ENCODE data around the gene KAZN. TPM values are rescaled to one million over a fixed set of nuclear protein-coding genes. Genes with fewer than 3 reads are reported as not detected.

KAZN gene
- polyA plus RNA-seq, 1 donor from 2014 or later = 20.6 TPM

DNA sequence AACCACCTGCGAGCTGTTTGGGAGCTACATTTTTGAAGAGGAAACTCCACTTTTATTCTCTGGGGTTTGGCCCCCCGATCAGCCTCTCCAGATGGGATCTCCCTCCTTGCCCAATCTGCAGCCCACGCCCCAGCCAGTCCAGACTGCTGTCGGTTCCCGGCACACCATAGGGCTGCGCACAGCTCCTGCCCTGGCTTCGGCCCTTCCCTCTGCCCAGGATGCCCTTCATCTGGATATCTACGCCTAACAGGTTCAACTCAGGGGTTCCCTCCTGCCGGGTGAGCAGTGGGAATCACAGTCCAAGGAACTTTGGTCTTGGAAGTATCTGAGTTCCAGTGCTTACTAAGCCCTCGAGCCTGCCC is 135.3 kb downstream of the KAZN start:
- peaks cover 3% of the 10 kb centered on the region for H3K79me2 ChIP-seq (replicated peaks; ENCODE audit: insufficient read depth, low read length)
- no peak for TF ChIP-seq MXI1 (conservative IDR thresholded peaks at IDR 0.05; ENCODE audit: poor library complexity, severe bottlenecking)
- H3K9me2 ChIP-seq (ENCODE audit: insufficient read depth, low read length) = no peaks in the 10 kb centered on the region
- H3K4me3 ChIP-seq (ENCODE audit: low read length) = no peak overlapping the region
- H3K4me2 ChIP-seq (ENCODE audit: low read length) = no peak overlapping the region
- no peaks in the 10 kb centered on the region for H4K20me1 ChIP-seq (ENCODE audit: insufficient read depth)
- H3K36me3 ChIP-seq (ENCODE audit: insufficient read depth, low read length) = no peaks in the 10 kb centered on the region
- no peaks in the 10 kb centered on the region for H3F3A ChIP-seq (ENCODE audit: insufficient read depth, low read length, poor library complexity, severe bottlenecking)
- no peaks in the 10 kb centered on the region for H3K27me3 ChIP-seq (ENCODE audit: insufficient read depth, low read depth, low read length)
- H3K27ac ChIP-seq (ENCODE audit: low read length) = no peak overlapping the region
- H2AFZ ChIP-seq (ENCODE audit: low read depth, low read length) = no peak overlapping the region
- H3K9me3 ChIP-seq (ENCODE audit: low read length) = no peaks in the 10 kb centered on the region
- no peak overlapping the region for H3K9ac ChIP-seq (ENCODE audit: low read length)

DNA sequence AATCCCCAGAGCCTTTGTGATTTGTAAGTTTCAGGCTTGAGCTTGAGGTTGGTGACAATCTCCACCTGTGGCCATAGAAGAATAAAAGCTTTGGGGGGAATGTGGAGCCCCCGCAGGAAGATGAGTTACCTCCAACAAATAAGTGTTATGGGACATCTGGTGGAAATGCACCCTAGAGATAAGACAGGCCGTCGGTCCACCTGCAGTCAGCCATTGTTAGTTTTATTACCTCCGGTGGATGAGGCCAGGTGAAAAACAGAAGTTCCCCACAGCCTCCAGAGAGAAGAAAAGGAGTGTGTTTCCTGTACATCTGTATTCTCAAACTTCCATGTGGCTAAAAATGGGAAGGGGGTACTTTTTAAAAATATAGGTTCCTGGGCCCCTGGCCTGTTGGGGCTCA is 137.4 kb downstream of the KAZN start:
- Histone ChIP-seq H4K20me1 (ENCODE audit: insufficient read depth) (no peaks in the 10 kb centered on the region), H3K9ac (ENCODE audit: low read length) (no peak overlapping the region), H3K36me3 (ENCODE audit: insufficient read depth, low read length) (no peaks in the 10 kb centered on the region), H2AFZ (ENCODE audit: low read depth, low read length) (no peak overlapping the region), H3K4me3 (ENCODE audit: low read length) (no peak overlapping the region), H3K27me3 (ENCODE audit: insufficient read depth, low read depth, low read length) (no peaks in the 10 kb centered on the region), H3K79me2 (replicated peaks; ENCODE audit: insufficient read depth, low read length) (peaks cover 3% of the 10 kb centered on the region), H3K4me2 (ENCODE audit: low read length) (no peak overlapping the region), H3K9me3 (ENCODE audit: low read length) (no peaks in the 10 kb centered on the region), H3K9me2 (ENCODE audit: insufficient read depth, low read length) (no peaks in the 10 kb centered on the region), H3K27ac (ENCODE audit: low read length) (no peak overlapping the region), H3F3A (ENCODE audit: insufficient read depth, low read length, poor library complexity, severe bottlenecking) (no peaks in the 10 kb centered on the region)
- TF ChIP-seq, protein P1, sequence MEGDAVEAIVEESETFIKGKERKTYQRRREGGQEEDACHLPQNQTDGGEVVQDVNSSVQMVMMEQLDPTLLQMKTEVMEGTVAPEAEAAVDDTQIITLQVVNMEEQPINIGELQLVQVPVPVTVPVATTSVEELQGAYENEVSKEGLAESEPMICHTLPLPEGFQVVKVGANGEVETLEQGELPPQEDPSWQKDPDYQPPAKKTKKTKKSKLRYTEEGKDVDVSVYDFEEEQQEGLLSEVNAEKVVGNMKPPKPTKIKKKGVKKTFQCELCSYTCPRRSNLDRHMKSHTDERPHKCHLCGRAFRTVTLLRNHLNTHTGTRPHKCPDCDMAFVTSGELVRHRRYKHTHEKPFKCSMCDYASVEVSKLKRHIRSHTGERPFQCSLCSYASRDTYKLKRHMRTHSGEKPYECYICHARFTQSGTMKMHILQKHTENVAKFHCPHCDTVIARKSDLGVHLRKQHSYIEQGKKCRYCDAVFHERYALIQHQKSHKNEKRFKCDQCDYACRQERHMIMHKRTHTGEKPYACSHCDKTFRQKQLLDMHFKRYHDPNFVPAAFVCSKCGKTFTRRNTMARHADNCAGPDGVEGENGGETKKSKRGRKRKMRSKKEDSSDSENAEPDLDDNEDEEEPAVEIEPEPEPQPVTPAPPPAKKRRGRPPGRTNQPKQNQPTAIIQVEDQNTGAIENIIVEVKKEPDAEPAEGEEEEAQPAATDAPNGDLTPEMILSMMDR (IDR thresholded peaks at IDR 0.05; ENCODE audit: poor library complexity, severe bottlenecking) = no peak
- TF ChIP-seq EP300 (conservative IDR thresholded peaks at IDR 0.05; ENCODE audit: poor library complexity, severe bottlenecking) (no peak), MXI1 (conservative IDR thresholded peaks at IDR 0.05; ENCODE audit: poor library complexity, severe bottlenecking) (no peak), RAD21 (conservative IDR thresholded peaks at IDR 0.05) (no peak), EZH2 (IDR thresholded peaks at IDR 0.05; ENCODE audit: borderline replicate concordance, insufficient read depth, low read length, poor library complexity, severe bottlenecking) (no peak), SMC3 (conservative IDR thresholded peaks at IDR 0.05; ENCODE audit: poor library complexity) (no peak), TAF1 (IDR thresholded peaks at IDR 0.05; ENCODE audit: low read depth) (no peak), POLR2AphosphoS5 (IDR thresholded peaks at IDR 0.05) (no peak)
- TF ChIP-seq, protein P2, sequence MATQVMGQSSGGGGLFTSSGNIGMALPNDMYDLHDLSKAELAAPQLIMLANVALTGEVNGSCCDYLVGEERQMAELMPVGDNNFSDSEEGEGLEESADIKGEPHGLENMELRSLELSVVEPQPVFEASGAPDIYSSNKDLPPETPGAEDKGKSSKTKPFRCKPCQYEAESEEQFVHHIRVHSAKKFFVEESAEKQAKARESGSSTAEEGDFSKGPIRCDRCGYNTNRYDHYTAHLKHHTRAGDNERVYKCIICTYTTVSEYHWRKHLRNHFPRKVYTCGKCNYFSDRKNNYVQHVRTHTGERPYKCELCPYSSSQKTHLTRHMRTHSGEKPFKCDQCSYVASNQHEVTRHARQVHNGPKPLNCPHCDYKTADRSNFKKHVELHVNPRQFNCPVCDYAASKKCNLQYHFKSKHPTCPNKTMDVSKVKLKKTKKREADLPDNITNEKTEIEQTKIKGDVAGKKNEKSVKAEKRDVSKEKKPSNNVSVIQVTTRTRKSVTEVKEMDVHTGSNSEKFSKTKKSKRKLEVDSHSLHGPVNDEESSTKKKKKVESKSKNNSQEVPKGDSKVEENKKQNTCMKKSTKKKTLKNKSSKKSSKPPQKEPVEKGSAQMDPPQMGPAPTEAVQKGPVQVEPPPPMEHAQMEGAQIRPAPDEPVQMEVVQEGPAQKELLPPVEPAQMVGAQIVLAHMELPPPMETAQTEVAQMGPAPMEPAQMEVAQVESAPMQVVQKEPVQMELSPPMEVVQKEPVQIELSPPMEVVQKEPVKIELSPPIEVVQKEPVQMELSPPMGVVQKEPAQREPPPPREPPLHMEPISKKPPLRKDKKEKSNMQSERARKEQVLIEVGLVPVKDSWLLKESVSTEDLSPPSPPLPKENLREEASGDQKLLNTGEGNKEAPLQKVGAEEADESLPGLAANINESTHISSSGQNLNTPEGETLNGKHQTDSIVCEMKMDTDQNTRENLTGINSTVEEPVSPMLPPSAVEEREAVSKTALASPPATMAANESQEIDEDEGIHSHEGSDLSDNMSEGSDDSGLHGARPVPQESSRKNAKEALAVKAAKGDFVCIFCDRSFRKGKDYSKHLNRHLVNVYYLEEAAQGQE (IDR thresholded peaks at IDR 0.05; ENCODE audit: borderline replicate concordance) = no peak

DNA sequence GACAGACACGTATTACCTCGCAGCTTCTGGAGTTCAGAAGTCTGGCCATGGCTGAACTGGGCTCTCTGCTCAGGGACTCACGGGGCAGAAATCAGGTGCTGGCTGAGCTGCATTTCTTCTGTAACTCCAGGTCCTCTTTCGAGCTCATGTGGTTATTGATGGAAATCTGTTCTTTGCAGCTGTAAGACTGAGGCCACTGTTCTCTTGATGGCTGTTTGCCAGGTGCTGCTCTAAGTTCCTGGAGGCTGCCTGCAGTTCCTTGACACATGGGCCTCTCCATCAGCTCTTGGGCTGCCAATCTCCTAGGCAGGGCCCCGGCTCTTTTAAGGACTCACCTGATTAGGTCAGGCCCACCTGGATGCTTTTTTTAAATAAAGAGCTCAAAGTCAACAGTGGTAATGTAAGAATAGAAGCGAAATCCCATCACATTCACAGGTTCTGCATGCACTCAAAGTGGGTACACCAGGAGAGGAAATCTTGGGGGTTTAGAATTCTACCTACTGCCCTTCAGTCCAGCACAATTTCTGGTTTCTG is 139.1 kb downstream of the KAZN start:
- Histone ChIP-seq H3K4me3 (ENCODE audit: low read length) (no peak overlapping the region), H3K79me2 (replicated peaks; ENCODE audit: insufficient read depth, low read length) (peaks cover 3% of the 10 kb centered on the region), H3K9me3 (ENCODE audit: low read length) (no peaks in the 10 kb centered on the region), H2AFZ (ENCODE audit: low read depth, low read length) (no peak overlapping the region), H3K4me2 (ENCODE audit: low read length) (no peak overlapping the region), H3F3A (ENCODE audit: insufficient read depth, low read length, poor library complexity, severe bottlenecking) (no peaks in the 10 kb centered on the region), H3K9me2 (ENCODE audit: insufficient read depth, low read length) (no peaks in the 10 kb centered on the region), H3K27me3 (ENCODE audit: insufficient read depth, low read depth, low read length) (no peaks in the 10 kb centered on the region), H3K9ac (ENCODE audit: low read length) (no peak overlapping the region), H4K20me1 (ENCODE audit: insufficient read depth) (no peaks in the 10 kb centered on the region), H3K27ac (ENCODE audit: low read length) (no peak overlapping the region), H3K36me3 (ENCODE audit: insufficient read depth, low read length) (no peaks in the 10 kb centered on the region)
- no peak for TF ChIP-seq SMC3 (conservative IDR thresholded peaks at IDR 0.05; ENCODE audit: poor library complexity)
- TF ChIP-seq, protein P2 (IDR thresholded peaks at IDR 0.05; ENCODE audit: borderline replicate concordance) = no peak
- no peak for TF ChIP-seq TAF1 (IDR thresholded peaks at IDR 0.05; ENCODE audit: low read depth)
- no peak for TF ChIP-seq RAD21 (conservative IDR thresholded peaks at IDR 0.05)
